GM11168 (cell line): Measurements from ENCODE around the gene TMPO.
"Not testable (repeated sequence)": the region's sequence is repeated elsewhere in the genome, so short reads cannot be mapped to it uniquely, and the experiment has no call there.

Source experiments
- in situ Hi-C: fragments of 300-500 bp; cut with MboI; formaldehyde crosslinking; loops from one replicate; pipeline ENCODE4 v1.12.0; 2022; ENCODE audit warnings: low sequenced_read_pairs; ENCODE audit not compliant: unreplicated experiment

The TMPO gene

DNA sequence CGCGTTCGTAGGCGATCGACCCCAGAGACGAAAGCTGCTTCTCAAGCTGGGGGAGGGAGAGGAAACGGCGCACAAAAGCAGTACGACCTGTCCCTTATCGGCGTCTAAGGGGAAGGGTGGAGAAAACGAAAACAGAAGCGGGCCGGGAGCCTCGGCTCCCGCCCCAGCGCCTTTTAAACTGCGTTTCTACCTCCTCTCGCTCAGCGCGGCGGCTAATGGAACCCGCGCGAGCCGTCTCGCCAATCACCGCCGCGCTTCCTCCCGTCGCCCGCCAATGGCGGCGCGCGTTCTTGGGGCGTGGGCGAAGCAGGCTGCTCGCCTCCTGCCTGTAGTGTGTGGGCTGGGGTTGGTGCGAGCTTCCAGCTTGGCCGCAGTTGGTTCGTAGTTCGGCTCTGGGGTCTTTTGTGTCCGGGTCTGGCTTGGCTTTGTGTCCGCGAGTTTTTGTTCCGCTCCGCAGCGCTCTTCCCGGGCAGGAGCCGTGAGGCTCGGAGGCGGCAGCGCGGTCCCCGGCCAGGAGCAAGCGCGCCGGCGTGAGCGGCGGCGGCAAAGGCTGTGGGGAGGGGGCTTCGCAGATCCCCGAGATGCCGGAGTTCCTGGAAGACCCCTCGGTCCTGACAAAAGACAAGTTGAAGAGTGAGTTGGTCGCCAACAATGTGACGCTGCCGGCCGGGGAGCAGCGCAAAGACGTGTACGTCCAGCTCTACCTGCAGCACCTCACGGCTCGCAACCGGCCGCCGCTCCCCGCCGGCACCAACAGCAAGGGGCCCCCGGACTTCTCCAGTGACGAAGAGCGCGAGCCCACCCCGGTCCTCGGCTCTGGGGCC lies at the start of gene TMPO:
TSS of gene TMPO (plus strand) at position 304 of the 824 bp plus-strand sequence. CDS start at position 582, 278 bp downstream.
- in situ Hi-C loops: no loop called here

- in situ Hi-C loops: no loop called here
These were observed 49.3 kb upstream of the TMPO start for GRCh38 chr12:98465950-98466602.

DNA sequence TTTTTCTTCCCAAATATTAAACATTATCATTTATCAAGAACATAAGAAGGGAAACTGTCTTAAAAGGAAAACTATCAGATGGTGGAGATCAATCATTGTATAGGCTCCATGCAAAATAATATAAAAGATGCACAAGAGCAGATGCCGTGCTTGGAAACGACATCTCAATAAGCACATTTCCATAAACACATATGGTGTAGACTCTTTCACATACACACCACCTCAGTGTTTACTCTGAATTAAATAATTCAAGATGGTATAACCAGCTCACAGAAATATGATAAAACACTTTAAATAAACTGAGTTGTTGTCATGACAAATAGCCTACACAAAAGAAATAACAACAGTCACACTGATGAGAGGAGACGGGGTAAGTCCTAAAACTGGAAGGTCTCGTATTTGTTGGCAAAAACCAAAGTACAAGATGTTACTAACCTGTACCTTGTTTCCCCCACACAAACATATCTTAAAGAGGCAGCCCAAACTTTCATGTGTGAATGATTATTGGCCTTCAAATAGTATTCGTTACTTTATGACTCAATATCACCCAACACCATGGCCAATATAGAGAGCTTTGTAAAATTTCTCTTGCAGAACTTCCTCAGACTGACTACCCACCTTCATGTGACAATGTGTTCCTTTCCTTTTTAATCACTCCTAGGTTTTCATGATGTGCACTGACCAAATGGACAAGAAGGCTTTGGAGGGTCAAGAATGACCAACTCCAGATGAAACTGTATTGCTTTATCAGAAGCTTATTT lies 48.6 kb upstream of the TMPO start:
- in situ Hi-C loops: no loop called here

- in situ Hi-C loops: no loop called here
These were observed 46.3 kb upstream of the TMPO start for GRCh38 chr12:98469109-98469508.

GRCh38 chr12:98470469-98471082 lies 44.8 kb upstream of the TMPO start:
- in situ Hi-C loops: no loop called here

GRCh38 chr12:98471085-98471484 lies 44.3 kb upstream of the TMPO start:
- in situ Hi-C loops: no loop called here

- in situ Hi-C loops: no loop called here
These were observed 39.9 kb upstream of the TMPO start for GRCh38 chr12:98475565-98475908.

DNA sequence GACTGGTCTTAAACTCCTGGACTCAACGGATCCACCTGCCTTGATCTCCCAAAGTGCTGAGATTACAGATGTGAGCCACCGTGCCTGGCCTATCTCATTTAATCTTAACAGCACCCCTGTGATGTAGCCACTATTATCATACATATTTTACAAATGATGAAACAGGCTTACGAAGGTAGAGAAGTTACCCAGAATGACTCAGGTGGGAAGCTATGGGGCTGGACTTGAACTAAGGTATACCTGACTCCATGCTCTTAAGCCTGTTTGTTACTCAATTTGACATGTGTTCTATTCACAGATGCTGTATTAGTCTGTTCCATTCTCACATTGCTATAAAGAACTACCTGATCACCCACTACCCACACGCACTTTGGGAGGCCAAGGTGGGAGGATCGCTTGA lies 36.8 kb upstream of the TMPO start:
- in situ Hi-C loops: no loop called here

DNA sequence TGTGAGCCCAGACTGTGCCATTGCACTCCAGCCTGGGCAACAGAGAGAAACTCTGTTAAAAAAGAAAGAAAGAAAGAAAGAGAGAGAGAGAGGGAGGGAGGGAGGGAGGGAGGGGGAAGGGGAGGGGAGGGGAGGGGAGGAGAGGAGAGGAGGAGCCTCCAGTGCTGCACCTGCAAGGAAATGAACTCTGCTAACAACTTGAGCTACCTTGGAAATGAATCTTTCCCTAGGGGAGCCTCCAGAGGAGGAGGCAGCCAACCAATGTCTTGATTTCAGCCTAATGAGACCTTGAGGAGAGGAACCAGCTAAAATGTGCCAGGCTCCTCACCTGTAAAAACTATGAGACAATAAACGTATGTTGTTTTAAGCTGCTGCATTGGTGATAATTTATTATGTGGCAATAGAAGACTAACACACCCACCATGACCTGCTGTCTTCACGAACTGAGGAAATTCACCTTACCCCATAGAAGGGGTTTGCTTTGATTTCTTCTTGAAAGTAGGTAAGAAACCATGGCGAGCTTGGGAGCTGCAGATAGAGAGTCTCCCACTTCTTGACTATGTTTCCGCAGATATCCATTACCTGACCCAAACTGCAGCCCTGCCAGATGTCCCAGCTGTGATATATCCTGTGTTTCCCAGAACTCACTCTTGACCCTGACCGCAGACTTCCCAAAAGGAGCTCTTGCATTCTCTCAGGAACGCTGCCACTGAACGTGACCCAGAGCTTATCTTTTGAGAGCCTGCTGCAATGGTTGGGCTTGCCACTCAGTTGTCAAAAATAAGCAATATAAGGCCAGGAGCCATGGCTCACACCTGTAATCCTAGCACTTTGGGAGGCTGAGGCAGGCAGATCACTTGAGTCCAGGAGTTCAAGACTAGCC lies 31.5 kb upstream of the TMPO start:
- in situ Hi-C loops: no loop called here

DNA sequence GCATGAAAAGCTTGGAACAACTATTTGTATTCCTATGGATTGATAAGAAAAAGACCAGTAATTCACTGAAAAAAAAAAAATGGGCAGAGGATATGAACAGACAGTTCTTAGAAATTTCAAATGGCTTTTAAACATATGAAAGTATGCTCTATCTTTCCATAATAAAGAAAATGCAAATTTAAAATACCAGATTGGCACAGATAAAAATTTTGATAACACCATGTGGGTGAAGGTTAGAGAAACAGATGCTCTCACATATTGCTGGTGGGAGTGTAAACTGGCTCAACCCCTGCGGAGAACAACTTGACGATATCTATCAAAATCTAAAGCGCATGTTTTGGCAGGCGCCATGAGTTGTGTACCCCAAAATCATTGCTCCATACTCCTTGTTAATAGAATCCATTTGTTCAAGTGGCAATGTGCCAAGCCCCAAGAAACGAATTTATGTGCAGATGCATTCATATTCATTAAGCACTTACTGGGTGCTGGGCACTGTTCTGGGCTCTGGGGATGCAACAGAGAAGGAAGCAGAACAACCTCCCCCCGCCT lies 29.5 kb upstream of the TMPO start:
- in situ Hi-C loops: no loop called here

- in situ Hi-C loops: not testable (repeated sequence)
These were observed 27.0 kb upstream of the TMPO start for GRCh38 chr12:98488416-98488815.

- in situ Hi-C loops: no loop called here
These were observed 26.2 kb upstream of the TMPO start for GRCh38 chr12:98489176-98489575.

- in situ Hi-C loops: no loop called here
These were observed 24.6 kb upstream of the TMPO start for GRCh38 chr12:98490501-98491453.

DNA sequence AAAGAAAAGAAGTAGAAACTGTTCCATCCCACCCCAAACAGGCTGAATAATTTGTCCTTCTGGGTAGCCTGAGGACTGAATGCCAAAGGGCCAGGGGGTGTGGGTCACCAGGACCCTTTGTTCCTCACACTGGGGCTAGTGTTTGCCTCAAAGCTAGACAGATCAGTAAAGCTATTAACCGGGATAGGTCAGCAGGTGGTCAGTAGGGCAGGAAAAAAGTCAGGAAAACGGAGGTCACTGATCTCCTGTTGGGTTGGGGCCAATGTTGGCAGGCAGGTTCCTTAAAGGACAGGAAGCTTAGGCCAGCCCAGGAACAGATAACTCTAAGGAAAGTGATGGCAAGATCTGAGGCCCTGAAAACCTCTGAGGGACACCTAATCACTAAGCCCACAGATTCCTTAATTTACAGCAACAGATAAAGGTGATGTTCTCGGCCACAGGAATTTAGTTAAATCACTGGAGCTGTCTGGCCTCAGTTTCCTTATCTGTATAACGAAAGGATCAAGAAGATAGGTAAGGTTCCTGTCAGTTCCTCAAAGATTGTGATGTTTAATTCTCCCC lies 22.7 kb upstream of the TMPO start:
- in situ Hi-C loops: no loop called here

DNA sequence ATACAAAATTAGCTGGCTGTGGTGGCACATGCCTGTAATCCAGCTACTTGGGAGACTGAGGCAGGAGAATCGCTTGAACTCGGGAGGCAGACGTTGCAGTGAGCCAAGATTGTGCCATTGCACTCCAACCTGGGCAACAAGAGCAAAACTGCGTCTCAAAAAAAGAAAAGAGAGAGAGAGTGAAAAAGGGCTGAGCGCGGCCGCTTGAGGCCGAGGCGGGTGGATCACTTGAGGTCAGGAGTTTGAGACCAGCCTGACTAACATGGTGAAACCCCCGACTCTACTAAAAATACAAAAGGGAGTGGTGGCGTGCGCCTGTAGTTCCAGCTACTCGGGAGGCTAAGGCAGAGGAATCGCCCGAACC lies 14.1 kb upstream of the TMPO start:
- in situ Hi-C loops: not testable (repeated sequence)

- in situ Hi-C loops: no loop called here
These were observed 12.1 kb upstream of the TMPO start for GRCh38 chr12:98503342-98503591.

DNA sequence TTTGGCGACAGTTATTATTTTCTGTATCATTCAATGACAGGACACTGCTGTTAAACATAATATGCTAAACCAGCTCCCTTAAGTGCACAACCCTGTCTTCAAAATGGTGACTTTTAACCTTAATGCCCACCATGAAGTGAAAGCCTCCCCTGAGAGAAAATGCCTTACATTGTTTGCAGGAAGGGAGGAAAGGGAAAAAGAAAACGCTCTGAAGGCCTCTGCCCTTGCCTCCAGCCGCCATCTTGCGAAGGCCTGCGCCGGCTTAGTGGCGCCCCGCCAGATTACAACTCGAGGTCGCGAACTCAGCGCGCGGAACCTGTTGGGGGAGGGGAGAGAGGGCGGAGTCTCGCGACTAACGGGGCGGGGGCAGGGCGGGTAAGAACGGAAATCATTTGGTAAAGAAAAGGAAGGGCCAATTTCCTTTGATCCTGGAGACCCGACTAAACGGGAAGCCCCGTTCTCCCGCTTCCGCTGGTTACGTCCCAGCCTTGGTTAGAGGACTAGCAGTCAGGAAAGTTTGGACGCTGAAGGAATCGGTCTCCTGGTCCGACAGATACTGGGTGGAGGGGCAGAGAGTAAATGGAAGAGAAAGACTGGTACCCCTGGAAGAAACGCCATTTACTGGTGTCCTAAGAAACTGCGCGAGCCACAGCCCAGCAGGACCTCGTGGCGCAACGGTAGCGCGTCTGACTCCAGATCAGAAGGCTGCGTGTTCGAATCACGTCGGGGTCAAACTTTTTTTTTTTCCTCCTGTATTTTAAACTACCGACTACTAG lies 11.6 kb upstream of the TMPO start:
- in situ Hi-C loops: no loop called here

- in situ Hi-C loops: no loop called here
These were observed 11.1 kb upstream of the TMPO start for GRCh38 chr12:98504368-98504617.
